ENCODE results near the gene LMF1. TPM values are rescaled to one million over a fixed set of nuclear protein-coding genes. Genes with fewer than 3 reads are reported as not detected.

LMF1 gene
- total RNA-seq, 1 experiment from 2014 or later, result 12.8 TPM

DNA sequence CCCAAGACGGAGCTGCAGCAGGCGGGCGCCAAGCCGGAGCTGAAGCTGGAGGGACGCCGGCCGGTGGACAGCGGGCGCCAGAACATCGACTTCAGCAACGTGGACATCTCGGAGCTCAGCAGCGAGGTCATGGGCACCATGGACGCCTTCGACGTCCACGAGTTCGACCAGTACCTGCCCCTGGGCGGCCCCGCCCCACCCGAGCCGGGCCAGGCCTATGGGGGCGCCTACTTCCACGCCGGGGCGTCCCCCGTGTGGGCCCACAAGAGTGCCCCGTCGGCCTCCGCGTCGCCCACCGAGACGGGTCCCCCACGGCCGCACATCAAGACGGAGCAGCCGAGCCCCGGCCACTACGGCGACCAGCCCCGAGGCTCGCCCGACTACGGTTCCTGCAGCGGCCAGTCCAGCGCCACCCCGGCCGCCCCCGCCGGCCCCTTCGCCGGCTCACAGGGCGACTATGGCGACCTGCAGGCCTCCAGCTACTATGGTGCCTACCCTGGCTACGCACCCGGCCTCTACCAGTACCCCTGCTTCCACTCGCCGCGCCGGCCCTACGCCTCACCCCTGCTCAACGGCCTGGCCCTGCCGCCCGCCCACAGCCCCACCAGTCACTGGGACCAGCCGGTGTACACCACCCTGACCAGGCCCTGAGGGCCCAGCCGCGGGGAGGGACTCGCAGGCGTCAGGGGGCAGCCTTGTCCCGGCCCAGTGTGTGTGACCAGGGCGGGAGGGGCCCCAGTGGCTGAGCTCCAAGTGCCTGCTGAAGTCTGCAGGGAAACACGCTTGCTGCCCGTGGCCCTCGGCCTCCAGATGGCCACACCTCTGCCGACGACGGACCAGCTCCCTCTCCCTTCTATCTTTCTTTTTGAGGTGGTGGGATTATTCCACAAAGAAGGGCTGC lies 14.2 kb upstream of the LMF1 start:
- no peak overlapping the region for H3K9ac ChIP-seq (ENCODE audit: low read length)
- no peak for DNase-seq (ENCODE audit: low read depth, low spot score)
- H3K27me3 ChIP-seq (ENCODE audit: insufficient read depth, low read length), result no peaks in the 10 kb centered on the region
- POLR2A ChIA-PET, result no interaction called here
- no peak overlapping the region for H2AFZ ChIP-seq (ENCODE audit: low read depth, low read length, poor library complexity, severe bottlenecking)
- H3K27ac ChIP-seq (ENCODE audit: low read depth, low read length), result no peak overlapping the region
- ATAC-seq, result no peak
- no peaks in the 10 kb centered on the region for H3K36me3 ChIP-seq (ENCODE audit: control insufficient read depth in 1 of 2, insufficient read depth in 2 of 2, low read length in 2 of 2)
- intact Hi-C loops (cut with micrococcal nuclease), result no loop called here
- H3K4me2 ChIP-seq (ENCODE audit: low read length), result no peak overlapping the region
- H3K9me2 ChIP-seq (ENCODE audit: insufficient read depth), result no peaks in the 10 kb centered on the region
- H3K4me1 ChIP-seq (ENCODE audit: control insufficient read depth in 1 of 2, insufficient read depth in 2 of 2, low read length in 2 of 2), result peaks cover 0 to 9% of the 10 kb centered on the region in 2 experiments; a peak in 1 of 4 replicates
- CTCF ChIA-PET, result no interaction called here
- RAD21 ChIA-PET (ENCODE audit: low non-redundant PET in 1 of 2, low total read pairs in 2 of 2, uncharacterized antibody in 2 of 2, unreplicated experiment in 2 of 2), result no interaction called here
- H4K20me1 ChIP-seq (ENCODE audit: insufficient read depth), result no peaks in the 10 kb centered on the region
- H3K79me2 ChIP-seq (ENCODE audit: insufficient read depth, low read length), result no peaks in the 10 kb centered on the region
- no peak overlapping the region for H3K4me3 ChIP-seq (replicated peaks in 1 of 2; ENCODE audit: low read depth in 1 of 2, low read length in 2 of 2)
- BruUV-seq (replicated peaks), result no TSS peak
- H3K9me3 ChIP-seq (ENCODE audit: control insufficient read depth in 1 of 2, insufficient read depth in 1 of 2, low read depth in 1 of 2, low read length in 2 of 2), result no peaks in the 10 kb centered on the region
- TF ChIP-seq EGR1 (IDR thresholded peaks at IDR 0.05; ENCODE audit: low read depth) (no peak), POLR2A (IDR thresholded peaks at IDR 0.05; ENCODE audit: borderline replicate concordance, extremely low read depth, insufficient read depth, insufficient read length) (no peak), ELF1 (IDR thresholded peaks at IDR 0.05; ENCODE audit: borderline replicate concordance, low read depth) (no peak), CEBPB (IDR thresholded peaks at IDR 0.05; ENCODE audit: low read depth) (no peak), YY1 (IDR thresholded peaks at IDR 0.05; ENCODE audit: extremely low read depth, insufficient replicate concordance, low read depth, low read length) (no peak), ZNF274 (IDR thresholded peaks at IDR 0.05; ENCODE audit: low read depth, low read length) (no peak), JUND (IDR thresholded peaks at IDR 0.05) (no peak), SRF (IDR thresholded peaks at IDR 0.05; ENCODE audit: low read depth) (no peak), SIN3A (IDR thresholded peaks at IDR 0.05; ENCODE audit: low read depth) (no peak), SP1 (IDR thresholded peaks at IDR 0.05; ENCODE audit: low read depth) (no peak), RAD21 (IDR thresholded peaks at IDR 0.05; ENCODE audit: low read depth) (no peak), EZH2phosphoT487 (IDR thresholded peaks at IDR 0.05; ENCODE audit: borderline replicate concordance) (no peak), TCF7L2 (IDR thresholded peaks at IDR 0.05; ENCODE audit: borderline replicate concordance, extremely low read depth, insufficient read depth, insufficient read length) (no peak), POLR2AphosphoS5 (IDR thresholded peaks at IDR 0.05; ENCODE audit: low read depth, low read length) (no peak)
- TF ChIP-seq, protein P1, sequence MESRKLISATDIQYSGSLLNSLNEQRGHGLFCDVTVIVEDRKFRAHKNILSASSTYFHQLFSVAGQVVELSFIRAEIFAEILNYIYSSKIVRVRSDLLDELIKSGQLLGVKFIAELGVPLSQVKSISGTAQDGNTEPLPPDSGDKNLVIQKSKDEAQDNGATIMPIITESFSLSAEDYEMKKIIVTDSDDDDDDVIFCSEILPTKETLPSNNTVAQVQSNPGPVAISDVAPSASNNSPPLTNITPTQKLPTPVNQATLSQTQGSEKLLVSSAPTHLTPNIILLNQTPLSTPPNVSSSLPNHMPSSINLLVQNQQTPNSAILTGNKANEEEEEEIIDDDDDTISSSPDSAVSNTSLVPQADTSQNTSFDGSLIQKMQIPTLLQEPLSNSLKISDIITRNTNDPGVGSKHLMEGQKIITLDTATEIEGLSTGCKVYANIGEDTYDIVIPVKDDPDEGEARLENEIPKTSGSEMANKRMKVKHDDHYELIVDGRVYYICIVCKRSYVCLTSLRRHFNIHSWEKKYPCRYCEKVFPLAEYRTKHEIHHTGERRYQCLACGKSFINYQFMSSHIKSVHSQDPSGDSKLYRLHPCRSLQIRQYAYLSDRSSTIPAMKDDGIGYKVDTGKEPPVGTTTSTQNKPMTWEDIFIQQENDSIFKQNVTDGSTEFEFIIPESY (IDR thresholded peaks at IDR 0.05; ENCODE audit: extremely low read depth, insufficient replicate concordance, low read length), result no peak
- TF ChIP-seq, protein P2, sequence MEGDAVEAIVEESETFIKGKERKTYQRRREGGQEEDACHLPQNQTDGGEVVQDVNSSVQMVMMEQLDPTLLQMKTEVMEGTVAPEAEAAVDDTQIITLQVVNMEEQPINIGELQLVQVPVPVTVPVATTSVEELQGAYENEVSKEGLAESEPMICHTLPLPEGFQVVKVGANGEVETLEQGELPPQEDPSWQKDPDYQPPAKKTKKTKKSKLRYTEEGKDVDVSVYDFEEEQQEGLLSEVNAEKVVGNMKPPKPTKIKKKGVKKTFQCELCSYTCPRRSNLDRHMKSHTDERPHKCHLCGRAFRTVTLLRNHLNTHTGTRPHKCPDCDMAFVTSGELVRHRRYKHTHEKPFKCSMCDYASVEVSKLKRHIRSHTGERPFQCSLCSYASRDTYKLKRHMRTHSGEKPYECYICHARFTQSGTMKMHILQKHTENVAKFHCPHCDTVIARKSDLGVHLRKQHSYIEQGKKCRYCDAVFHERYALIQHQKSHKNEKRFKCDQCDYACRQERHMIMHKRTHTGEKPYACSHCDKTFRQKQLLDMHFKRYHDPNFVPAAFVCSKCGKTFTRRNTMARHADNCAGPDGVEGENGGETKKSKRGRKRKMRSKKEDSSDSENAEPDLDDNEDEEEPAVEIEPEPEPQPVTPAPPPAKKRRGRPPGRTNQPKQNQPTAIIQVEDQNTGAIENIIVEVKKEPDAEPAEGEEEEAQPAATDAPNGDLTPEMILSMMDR (IDR thresholded peaks at IDR 0.05 in 2 of 3, conservative IDR thresholded peaks at IDR 0.05 in 1 of 3; ENCODE audit: borderline replicate concordance in 1 of 3, insufficient read depth in 1 of 3, low read depth in 2 of 3, low read length in 2 of 3), result no peak
- TF ChIP-seq, protein P3, sequence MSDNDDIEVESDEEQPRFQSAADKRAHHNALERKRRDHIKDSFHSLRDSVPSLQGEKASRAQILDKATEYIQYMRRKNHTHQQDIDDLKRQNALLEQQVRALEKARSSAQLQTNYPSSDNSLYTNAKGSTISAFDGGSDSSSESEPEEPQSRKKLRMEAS (IDR thresholded peaks at IDR 0.05), result no peak
- TF ChIP-seq, protein P4, sequence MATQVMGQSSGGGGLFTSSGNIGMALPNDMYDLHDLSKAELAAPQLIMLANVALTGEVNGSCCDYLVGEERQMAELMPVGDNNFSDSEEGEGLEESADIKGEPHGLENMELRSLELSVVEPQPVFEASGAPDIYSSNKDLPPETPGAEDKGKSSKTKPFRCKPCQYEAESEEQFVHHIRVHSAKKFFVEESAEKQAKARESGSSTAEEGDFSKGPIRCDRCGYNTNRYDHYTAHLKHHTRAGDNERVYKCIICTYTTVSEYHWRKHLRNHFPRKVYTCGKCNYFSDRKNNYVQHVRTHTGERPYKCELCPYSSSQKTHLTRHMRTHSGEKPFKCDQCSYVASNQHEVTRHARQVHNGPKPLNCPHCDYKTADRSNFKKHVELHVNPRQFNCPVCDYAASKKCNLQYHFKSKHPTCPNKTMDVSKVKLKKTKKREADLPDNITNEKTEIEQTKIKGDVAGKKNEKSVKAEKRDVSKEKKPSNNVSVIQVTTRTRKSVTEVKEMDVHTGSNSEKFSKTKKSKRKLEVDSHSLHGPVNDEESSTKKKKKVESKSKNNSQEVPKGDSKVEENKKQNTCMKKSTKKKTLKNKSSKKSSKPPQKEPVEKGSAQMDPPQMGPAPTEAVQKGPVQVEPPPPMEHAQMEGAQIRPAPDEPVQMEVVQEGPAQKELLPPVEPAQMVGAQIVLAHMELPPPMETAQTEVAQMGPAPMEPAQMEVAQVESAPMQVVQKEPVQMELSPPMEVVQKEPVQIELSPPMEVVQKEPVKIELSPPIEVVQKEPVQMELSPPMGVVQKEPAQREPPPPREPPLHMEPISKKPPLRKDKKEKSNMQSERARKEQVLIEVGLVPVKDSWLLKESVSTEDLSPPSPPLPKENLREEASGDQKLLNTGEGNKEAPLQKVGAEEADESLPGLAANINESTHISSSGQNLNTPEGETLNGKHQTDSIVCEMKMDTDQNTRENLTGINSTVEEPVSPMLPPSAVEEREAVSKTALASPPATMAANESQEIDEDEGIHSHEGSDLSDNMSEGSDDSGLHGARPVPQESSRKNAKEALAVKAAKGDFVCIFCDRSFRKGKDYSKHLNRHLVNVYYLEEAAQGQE (IDR thresholded peaks at IDR 0.05; ENCODE audit: low read depth), result no peak
- TF ChIP-seq, protein P5, sequence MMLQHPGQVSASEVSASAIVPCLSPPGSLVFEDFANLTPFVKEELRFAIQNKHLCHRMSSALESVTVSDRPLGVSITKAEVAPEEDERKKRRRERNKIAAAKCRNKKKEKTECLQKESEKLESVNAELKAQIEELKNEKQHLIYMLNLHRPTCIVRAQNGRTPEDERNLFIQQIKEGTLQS (IDR thresholded peaks at IDR 0.05), result no peak

Measured in HCT116 (cell line).